GM06990 (cell line): ENCODE measurements around the gene ACKR3.

Source experiments
- DNase-seq: peaks from one replicate; pipeline ENCODE4 v3.0.0-alpha.2; 2011; ENCODE audit not compliant: insufficient read length; ENCODE audit errors: extremely low read depth
- H3K27me3 ChIP-seq: replicated peaks from 2 replicates; pipeline ENCODE4 v1.6.0; 2011; ENCODE audit warnings: low read length; ENCODE audit not compliant: control insufficient read depth, insufficient read depth
- H3K36me3 ChIP-seq: 2 replicates; pipeline ENCODE4 v1.5.1; 2011; ENCODE audit warnings: low read length; ENCODE audit not compliant: control insufficient read depth, insufficient read depth
- H3K4me3 ChIP-seq: replicated peaks from 2 replicates; pipeline ENCODE4 v1.5.1; 2011; ENCODE audit warnings: low read depth, mild to moderate bottlenecking, control low read depth, low read length
- TF ChIP-seq, protein P1 (sequence below): IDR thresholded peaks from 2 replicates; pipeline ENCODE4 v1.5.1; 2011; ENCODE audit warnings: low read length, control low read depth, mild to moderate bottlenecking, inconsistent platforms; ENCODE audit not compliant: insufficient read depth, poor library complexity, severe bottlenecking

ACKR3 gene

DNA sequence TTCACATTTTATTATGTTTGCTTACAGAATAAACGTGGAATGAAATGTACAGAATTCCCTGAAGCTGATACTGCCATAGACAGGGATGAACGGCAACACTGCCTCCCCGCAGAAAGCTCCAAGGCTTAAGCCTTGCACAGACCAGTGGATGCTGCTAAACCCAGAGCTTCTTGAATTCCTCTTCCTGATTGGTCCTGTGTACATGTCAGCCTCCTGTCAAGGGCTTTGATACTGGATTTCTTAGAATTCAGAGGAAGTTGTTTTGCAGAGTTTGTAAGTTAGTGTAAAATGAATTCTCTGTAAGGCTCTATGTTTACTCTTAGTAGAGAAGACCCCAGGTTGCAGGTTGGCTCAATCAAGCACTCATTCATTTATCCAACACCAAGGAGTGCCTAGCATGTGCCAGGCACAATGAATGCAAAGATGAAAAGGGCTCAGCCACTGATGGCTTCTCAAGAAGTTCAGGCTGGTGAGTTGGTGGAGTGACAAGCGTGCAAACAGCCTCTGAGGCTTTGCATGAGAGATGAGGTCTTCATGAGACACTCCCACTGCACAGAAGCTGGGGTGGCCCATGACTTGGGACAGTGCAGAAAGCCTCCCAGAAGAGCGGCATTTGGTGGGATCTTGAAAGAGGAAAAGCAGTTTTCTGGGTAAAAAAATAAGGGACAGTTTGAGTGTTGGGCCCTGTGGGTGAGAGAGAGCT is 50.4 kb downstream of the ACKR3 start:
- H3K27me3 ChIP-seq, result peaks cover 1% of the 10 kb centered on the region; the same call in 1 of the 2 replicates
- no peak for DNase-seq
- TF ChIP-seq, protein P1, sequence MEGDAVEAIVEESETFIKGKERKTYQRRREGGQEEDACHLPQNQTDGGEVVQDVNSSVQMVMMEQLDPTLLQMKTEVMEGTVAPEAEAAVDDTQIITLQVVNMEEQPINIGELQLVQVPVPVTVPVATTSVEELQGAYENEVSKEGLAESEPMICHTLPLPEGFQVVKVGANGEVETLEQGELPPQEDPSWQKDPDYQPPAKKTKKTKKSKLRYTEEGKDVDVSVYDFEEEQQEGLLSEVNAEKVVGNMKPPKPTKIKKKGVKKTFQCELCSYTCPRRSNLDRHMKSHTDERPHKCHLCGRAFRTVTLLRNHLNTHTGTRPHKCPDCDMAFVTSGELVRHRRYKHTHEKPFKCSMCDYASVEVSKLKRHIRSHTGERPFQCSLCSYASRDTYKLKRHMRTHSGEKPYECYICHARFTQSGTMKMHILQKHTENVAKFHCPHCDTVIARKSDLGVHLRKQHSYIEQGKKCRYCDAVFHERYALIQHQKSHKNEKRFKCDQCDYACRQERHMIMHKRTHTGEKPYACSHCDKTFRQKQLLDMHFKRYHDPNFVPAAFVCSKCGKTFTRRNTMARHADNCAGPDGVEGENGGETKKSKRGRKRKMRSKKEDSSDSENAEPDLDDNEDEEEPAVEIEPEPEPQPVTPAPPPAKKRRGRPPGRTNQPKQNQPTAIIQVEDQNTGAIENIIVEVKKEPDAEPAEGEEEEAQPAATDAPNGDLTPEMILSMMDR, result no peak
- H3K4me3 ChIP-seq, result no peak overlapping the region
- no peaks in the 10 kb centered on the region for H3K36me3 ChIP-seq

DNA sequence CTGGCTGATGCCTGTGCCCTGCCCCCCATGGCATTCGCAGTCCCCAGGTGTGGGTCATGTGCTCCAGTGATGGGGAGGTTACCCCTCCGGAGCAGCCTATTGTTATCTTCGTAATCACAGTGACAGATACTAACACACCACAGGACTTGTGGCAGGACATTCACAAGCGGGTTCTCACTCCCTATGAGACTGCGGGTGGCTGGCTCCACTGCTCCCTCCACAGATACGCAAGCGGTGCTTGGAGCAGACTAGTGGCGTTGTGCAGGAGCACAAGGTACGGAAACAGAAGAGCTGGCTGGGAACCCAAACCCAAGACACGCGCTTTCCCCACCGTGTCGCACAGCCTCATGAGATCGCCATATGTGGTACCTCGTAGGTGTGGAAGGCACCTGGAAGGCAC is 52.2 kb downstream of the ACKR3 start:
- Histone ChIP-seq H3K36me3 (no peaks in the 10 kb centered on the region), H3K4me3 (no peak overlapping the region), H3K27me3 (peaks cover 1% of the 10 kb centered on the region; the same call in 1 of the 2 replicates)
- no peak for DNase-seq
- TF ChIP-seq, protein P1, result no peak

DNA sequence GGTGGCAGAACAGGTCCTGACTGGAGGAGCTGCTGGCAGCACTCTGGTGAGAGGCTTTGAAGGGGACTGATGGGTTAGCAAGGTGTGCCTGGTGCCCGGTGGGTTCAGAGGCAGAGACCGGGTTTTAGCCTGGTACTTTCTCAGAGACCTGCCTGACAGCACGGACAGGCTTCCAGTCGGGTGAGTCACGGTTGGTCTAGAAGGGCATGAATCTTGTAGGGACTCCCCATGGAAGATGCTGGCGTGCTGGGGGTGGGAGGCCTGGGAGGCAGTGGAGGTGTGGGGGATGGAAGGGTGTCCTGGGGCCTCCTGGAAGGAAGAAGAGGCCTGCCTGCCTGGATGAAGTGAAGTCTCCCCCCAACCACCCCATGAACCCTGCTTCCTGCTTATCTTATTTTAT is 52.6 kb downstream of the ACKR3 start:
- peaks cover 1% of the 10 kb centered on the region; the same call in 1 of the 2 replicates for H3K27me3 ChIP-seq
- TF ChIP-seq, protein P1, result no peak
- DNase-seq, result no peak
- H3K4me3 ChIP-seq, result no peak overlapping the region
- H3K36me3 ChIP-seq, result no peaks in the 10 kb centered on the region

DNA sequence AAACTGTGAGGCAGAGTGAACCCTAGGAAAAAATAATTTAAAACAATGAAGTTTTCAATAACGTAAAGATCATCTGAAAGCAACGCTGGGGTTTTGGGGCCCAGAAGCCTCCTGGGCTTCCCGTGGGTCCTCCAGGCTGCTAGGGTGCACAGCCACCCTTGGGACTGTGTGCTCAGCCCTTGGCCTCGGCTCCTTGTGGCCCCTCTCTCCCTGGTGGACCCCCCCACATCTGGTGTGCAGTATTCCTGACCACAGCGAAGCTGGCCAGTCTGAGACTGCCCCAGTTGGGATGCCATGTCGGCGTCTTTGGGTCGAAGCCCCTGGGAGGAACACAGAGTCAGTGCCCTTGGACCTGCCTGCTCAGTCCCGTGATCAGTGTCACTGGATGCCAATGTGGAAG is 53.0 kb downstream of the ACKR3 start:
- H3K27me3 ChIP-seq, result peaks cover 1% of the 10 kb centered on the region; the same call in 1 of the 2 replicates
- TF ChIP-seq, protein P1, result no peak
- no peaks in the 10 kb centered on the region for H3K36me3 ChIP-seq
- DNase-seq, result no peak
- no peak overlapping the region for H3K4me3 ChIP-seq

DNA sequence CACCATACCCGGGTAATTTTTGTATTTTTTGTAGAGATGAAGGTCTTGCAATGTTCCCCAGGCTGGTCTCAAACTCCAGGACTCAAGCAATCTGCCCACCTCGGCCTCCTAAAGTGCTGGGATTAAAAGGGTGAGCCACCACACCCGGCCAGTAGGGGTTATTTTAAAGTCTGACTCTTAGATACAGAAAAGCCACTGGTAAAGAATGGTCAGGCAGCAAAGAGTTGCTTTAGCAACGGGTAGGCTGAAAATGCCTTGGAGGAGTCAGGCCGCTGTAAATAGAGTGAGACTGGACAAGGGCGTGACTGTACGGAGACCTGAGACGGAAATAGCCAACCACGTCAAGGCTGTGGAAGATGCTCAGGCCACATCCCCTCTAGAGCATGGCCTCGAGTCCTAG is 54.2 kb downstream of the ACKR3 start:
- no peak for DNase-seq
- TF ChIP-seq, protein P1, result no peak
- no peak overlapping the region for H3K4me3 ChIP-seq
- H3K36me3 ChIP-seq, result no peaks in the 10 kb centered on the region
- H3K27me3 ChIP-seq, result peaks cover 1% of the 10 kb centered on the region; the same call in 1 of the 2 replicates
